ENCODE results near the gene MXRA7.

Gene MXRA7

GRCh38 chr17:76674600-76674999 is 36.2 kb downstream of the MXRA7 start:
- DNase-seq: no peak

- DNase-seq: no peak
Observed at GRCh38 chr17:76673729-76674128, 37.0 kb downstream of the MXRA7 start.

GRCh38 chr17:76672892-76673291 is 37.9 kb downstream of the MXRA7 start:
- DNase-seq: no peak

- DNase-seq: no peak
Observed at GRCh38 chr17:76672270-76672851, 38.4 kb downstream of the MXRA7 start.

GRCh38 chr17:76671912-76672262 is 38.9 kb downstream of the MXRA7 start:
- no peak for DNase-seq

GRCh38 chr17:76671123-76671911 is 39.4 kb downstream of the MXRA7 start:
- peak; percentile 93 for DNase-seq

GRCh38 chr17:76670718-76671122 is 40.0 kb downstream of the MXRA7 start:
- DNase-seq: no peak

GRCh38 chr17:76670020-76670717 is 40.6 kb downstream of the MXRA7 start:
- no peak for DNase-seq

- no peak for DNase-seq
Observed at GRCh38 chr17:76667786-76668453, 42.8 kb downstream of the MXRA7 start.

- DNase-seq: no peak
Observed at GRCh38 chr17:76667491-76667755, 43.3 kb downstream of the MXRA7 start.

GRCh38 chr17:76660656-76661042 is 50.1 kb downstream of the MXRA7 start:
- no peak for DNase-seq

- no peak for DNase-seq
Observed at GRCh38 chr17:76659928-76660655, 50.7 kb downstream of the MXRA7 start.

- DNase-seq: no peak
Observed at GRCh38 chr17:76658242-76658662, 52.5 kb downstream of the MXRA7 start.

GRCh38 chr17:76657505-76658241 is 53.1 kb downstream of the MXRA7 start:
- DNase-seq: no peak

- DNase-seq: no peak
Observed at GRCh38 chr17:76654408-76654807, 56.4 kb downstream of the MXRA7 start.

GRCh38 chr17:76650504-76650903 is 60.3 kb downstream of the MXRA7 start:
- DNase-seq: no peak

GRCh38 chr17:76646712-76647111 is 64.1 kb downstream of the MXRA7 start:
- DNase-seq: no peak

GRCh38 chr17:76645481-76645880 is 65.3 kb downstream of the MXRA7 start:
- no peak for DNase-seq

GRCh38 chr17:76644995-76645394 is 65.8 kb downstream of the MXRA7 start:
- no peak for DNase-seq

GRCh38 chr17:76643553-76644148 is 67.1 kb downstream of the MXRA7 start, which contains the start of gene ST6GALNAC1:
Gene ST6GALNAC1, minus strand, starts transcription at chr17:76643757. Its CDS starts 119 bp downstream, at chr17:76643638.
- no peak for DNase-seq

- DNase-seq: no peak
Observed at GRCh38 chr17:76642994-76643393, 67.8 kb downstream of the MXRA7 start.

GRCh38 chr17:76642032-76642561 is 68.7 kb downstream of the MXRA7 start:
- no peak for DNase-seq
